Spleen (tissue), 7 donors: ENCODE measurements around the gene EEIG1.

Source experiments
- POLR2A ChIP-seq, 3 donors: fragments of 450-650 bp; IDR thresholded peaks; one replicate each; pipeline ENCODE4 v1.5.1; 2017; ENCODE audit warnings: antibody characterized with exemption in 3 of 3, mild to moderate bottlenecking in 1 of 3
- POLR2AphosphoS5 ChIP-seq, 3 donors: sonication (generic); formaldehyde crosslinking; IDR thresholded peaks; one replicate each; pipeline ENCODE4 v1.5.1; 2017; ENCODE audit warnings: antibody characterized with exemption in 3 of 3
- TF ChIP-seq, protein P1 (sequence below), 11 experiments: fragments of 200-600 bp in 7 of 11; fragments of 450-650 bp in 4 of 11; sonication (generic) in 4 of 11; IDR thresholded peaks in 8 of 11; conservative IDR thresholded peaks in 3 of 11; 1 replicate in 7 of 11; 2 replicates in 4 of 11; pipeline versions ENCODE4 v1.4.0 to v1.8.0; 2016 to 2021; ENCODE audit warnings: antibody characterized with exemption in 11 of 11, inconsistent platforms in 4 of 11, mild to moderate bottlenecking in 1 of 11
- donor health status: DM: no; HTN: no; CAD: no; lungs with moderate emphysema.
- donor health status: DM: no; HTN: no; CAD: no.
- donor health status: DM: no; HTN: no; CAD: no.

DNA sequence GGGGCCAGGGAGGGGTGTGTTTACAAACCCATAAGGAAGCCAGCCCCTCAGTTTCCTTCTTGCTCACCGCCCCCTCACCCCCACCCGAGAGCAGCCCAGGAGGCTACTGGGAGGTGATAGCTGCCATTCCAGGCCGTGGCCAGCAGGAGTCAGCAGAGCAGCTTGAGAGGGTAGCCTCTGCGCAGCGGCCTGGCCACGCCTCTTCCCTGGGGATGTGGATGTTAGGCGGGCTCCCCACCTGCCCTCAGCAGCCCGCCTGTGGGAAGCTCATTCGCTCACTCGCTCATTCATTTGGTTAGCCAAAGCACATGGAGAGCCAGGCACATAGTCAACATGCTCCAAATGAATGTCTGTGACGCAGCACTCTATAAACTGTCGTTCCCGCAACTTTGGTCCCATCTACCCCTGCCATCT, 37.1 kb downstream of the EEIG1 start:
- TF ChIP-seq, protein P1, sequence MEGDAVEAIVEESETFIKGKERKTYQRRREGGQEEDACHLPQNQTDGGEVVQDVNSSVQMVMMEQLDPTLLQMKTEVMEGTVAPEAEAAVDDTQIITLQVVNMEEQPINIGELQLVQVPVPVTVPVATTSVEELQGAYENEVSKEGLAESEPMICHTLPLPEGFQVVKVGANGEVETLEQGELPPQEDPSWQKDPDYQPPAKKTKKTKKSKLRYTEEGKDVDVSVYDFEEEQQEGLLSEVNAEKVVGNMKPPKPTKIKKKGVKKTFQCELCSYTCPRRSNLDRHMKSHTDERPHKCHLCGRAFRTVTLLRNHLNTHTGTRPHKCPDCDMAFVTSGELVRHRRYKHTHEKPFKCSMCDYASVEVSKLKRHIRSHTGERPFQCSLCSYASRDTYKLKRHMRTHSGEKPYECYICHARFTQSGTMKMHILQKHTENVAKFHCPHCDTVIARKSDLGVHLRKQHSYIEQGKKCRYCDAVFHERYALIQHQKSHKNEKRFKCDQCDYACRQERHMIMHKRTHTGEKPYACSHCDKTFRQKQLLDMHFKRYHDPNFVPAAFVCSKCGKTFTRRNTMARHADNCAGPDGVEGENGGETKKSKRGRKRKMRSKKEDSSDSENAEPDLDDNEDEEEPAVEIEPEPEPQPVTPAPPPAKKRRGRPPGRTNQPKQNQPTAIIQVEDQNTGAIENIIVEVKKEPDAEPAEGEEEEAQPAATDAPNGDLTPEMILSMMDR (IDR thresholded peaks at IDR 0.05 in 8 of 11, conservative IDR thresholded peaks at IDR 0.05 in 3 of 11): peak; percentile 88 to 94 (median 92)
- TF ChIP-seq POLR2AphosphoS5 (IDR thresholded peaks at IDR 0.05) (peak; percentile 56 to 79 (median 67)), POLR2A (IDR thresholded peaks at IDR 0.05) (no peak)
